HG02642 (cell line): ENCODE data around the gene CAPN5.

Experiments
- ATAC-seq: cut with Tn5 transposase; IDR thresholded peaks from one replicate; pipeline ENCODE4 v1.9.1; 2021; ENCODE audit warnings: mild to moderate bottlenecking; ENCODE audit not compliant: unreplicated experiment, poor library complexity

Gene CAPN5

GRCh38 chr11:77127235-77127911 lies 60.6 kb downstream of the CAPN5 start:
- peak; percentile 44 for ATAC-seq

- no peak for ATAC-seq
Observed at GRCh38 chr11:77127920-77128691, 61.3 kb downstream of the CAPN5 start, which contains the start of gene MYO7A. Gene MYO7A (plus strand): TSS chr11:77128246. CDS start chr11:77130635, 2,389 bp downstream.

GRCh38 chr11:77129069-77129841 lies 62.5 kb downstream of the CAPN5 start:
- ATAC-seq = no peak

- no peak for ATAC-seq
Observed at GRCh38 chr11:77129842-77130756, 63.3 kb downstream of the CAPN5 start.

- ATAC-seq = no peak
Observed at GRCh38 chr11:77130763-77131513, 64.2 kb downstream of the CAPN5 start.

GRCh38 chr11:77131560-77131959 lies 64.8 kb downstream of the CAPN5 start:
- no peak for ATAC-seq

- ATAC-seq = no peak
Observed at GRCh38 chr11:77135069-77135468, 68.3 kb downstream of the CAPN5 start.

GRCh38 chr11:77136074-77136473 lies 69.3 kb downstream of the CAPN5 start:
- no peak for ATAC-seq

- no peak for ATAC-seq
Observed at GRCh38 chr11:77136784-77137420, 70.1 kb downstream of the CAPN5 start.

GRCh38 chr11:77137421-77137820 lies 70.7 kb downstream of the CAPN5 start:
- no peak for ATAC-seq

- ATAC-seq = no peak
Observed at GRCh38 chr11:77138106-77138649, 71.4 kb downstream of the CAPN5 start.

- no peak for ATAC-seq
Observed at GRCh38 chr11:77139201-77139600, 72.4 kb downstream of the CAPN5 start.

GRCh38 chr11:77140231-77140851 lies 73.6 kb downstream of the CAPN5 start:
- ATAC-seq = no peak

- no peak for ATAC-seq
Observed at GRCh38 chr11:77141034-77141433, 74.3 kb downstream of the CAPN5 start.

- no peak for ATAC-seq
Observed at GRCh38 chr11:77141475-77141874, 74.7 kb downstream of the CAPN5 start.

- ATAC-seq = no peak
Observed at GRCh38 chr11:77142091-77142975, 75.6 kb downstream of the CAPN5 start.

- ATAC-seq = no peak
Observed at GRCh38 chr11:77143405-77144020, 76.7 kb downstream of the CAPN5 start.
